Activated CD4-positive, alpha-beta T cell treated with anti-CD3 and anti-CD28 coated beads, Interleukin-2, amount 50 U/mL, for 1 hour (primary cell): ENCODE measurements around the gene PCDH1.
"Not testable (repeated sequence)": the region's sequence is repeated elsewhere in the genome, so short reads cannot be mapped to it uniquely, and the experiment has no call there.

Experiments used
- DNase-seq: peaks from one replicate; pipeline ENCODE4 v3.0.0-alpha.2; 2020

Gene PCDH1

DNA sequence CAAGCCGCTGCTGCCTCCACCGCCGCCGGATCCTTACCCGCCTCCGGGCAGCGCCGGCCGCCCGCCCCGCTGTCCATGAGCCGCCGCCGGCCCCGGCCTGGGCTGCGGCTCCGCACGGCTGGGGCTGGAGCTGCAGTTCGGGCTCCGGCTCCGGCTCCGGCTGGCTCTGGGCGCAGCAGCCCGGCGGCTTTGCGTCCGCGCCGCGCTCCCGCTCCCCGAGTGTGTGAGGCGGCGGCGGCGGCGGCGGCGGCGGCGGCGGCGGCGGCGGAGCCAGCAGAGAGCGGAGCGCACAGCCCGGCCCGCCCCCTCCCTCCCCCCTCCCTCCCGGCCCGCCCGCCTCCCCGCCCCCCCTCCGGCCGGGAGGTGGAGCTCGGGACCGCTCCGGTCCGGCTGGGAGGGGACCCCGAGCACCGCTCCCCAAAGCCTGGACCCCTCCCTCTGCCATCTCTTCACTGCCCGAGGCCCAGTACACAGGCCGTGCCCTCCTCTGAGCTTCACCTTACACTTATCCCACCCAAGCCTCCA, at the start of gene PCDH1:
Gene PCDH1, minus strand, starts transcription at position 225 of the 525 bp plus-strand sequence. Its CDS starts 148 bp downstream, at position 77.
- DNase-seq, result peak; percentile 22

DNA sequence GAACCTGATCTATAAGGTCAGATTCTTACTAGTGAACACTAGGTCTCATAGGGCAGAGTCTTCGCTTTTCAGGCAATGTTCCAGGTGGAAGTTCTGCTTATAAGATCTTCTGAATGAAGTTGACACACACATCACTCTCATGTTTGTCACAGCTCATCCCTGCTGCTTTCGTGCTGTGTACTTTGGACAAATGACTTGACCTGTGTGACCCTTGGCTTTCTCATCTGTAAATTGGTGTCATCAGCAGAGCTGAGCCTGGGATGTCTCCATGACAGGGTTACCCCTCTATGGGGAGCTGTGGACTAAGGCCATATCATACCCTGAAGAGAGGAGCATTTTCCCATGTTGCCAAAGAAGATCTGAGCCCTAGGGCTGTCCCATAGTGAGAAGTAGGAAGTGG, 48.2 kb upstream of the PCDH1 start:
- no peak for DNase-seq

DNA sequence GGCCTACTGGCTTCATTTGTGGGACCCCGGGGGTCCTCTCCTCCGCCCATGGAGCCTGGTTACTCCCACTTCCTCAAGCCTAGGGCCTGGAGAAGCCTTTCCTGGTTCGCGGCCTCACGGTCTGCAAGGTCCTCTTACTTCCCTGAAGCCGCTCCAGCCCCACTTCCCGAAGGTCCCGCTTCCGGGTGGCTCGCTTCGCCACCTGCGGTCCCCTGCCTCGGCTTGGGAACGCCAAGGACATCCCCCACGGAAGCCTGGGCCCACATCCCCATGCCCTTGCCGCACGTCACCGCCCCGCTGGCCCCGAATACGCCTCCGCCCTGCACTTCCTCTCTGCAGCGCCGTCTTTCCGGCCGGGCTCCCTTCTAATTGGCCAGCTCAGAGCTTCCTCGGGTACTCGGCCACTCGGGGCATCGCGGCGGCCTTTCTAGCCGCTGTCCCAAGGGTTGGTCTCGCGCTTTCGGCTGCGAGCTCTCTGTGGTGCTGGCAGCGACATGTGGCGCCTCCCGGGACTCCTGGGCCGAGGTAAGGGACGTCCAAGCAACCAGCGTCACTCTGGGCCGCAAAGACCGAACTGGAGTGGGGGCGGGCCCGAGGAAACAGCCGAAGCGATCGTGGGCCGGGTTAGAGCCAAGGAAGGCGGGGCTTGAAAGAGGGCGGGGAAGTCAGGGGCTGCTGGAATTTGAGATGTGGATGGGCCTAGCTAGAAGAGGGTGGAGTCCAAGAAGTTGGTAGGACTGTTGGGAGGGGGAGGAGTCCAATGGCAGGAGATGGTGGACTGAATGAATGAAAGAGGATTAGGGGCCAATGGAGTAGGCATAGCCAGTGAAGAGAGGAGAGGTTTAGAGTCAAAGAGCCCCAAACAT, 45.5 kb upstream of the PCDH1 start, which contains the start of gene DELE1:
Gene DELE1, plus strand, starts transcription at position 424 of the 866 bp plus-strand sequence. Its CDS starts 71 bp downstream, at position 495.
- DNase-seq, result peak; percentile 86

DNA sequence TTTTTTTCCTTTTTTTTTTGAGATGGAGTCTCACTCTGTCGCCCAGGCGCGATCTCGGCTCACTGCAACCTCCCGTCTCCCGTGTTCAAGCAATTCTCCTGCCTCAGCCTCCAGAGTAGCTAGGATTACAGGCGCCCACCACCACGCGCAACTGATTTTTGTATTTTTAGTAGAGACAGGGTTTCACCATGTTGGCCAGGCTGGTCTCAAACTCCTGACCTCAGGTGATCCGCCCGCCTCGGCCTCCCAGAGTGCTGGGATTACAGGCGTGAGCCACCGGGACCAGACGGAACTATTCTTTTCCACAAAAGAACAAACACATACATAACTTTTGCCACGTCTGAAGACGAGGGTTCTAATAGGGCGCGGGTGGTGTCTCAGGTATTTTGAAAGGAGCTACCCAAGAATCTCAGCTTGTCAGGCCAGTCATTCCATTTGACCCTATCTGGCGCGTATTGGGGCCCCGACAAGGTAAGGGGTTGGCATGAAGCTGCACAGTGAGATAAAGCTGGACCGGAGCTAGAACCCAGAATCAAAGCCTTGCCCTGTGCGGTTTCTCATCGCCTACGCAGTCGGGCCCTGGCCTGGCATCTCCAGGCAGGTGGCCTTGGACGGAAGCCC, 44.7 kb upstream of the PCDH1 start:
- DNase-seq, result not testable (repeated sequence)

DNA sequence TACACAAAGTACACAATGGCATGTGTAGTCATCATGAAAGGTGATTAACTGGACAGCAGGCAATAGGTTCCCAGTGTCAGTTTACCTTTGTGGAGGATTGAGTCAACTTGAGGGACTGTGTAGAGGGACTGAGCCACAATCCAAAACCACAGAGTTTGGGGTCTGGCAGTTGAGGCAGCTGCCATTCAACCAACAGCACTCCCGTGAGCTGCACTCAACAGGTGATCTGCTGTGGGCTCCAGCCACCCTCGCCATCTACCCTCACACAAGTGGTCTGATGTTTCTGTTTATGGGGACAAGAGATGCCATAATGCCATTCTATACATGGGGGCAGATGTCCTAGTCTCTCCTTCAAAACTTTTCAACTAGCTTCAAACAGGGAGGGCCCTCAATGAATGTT, 42.6 kb upstream of the PCDH1 start:
- DNase-seq, result no peak

DNA sequence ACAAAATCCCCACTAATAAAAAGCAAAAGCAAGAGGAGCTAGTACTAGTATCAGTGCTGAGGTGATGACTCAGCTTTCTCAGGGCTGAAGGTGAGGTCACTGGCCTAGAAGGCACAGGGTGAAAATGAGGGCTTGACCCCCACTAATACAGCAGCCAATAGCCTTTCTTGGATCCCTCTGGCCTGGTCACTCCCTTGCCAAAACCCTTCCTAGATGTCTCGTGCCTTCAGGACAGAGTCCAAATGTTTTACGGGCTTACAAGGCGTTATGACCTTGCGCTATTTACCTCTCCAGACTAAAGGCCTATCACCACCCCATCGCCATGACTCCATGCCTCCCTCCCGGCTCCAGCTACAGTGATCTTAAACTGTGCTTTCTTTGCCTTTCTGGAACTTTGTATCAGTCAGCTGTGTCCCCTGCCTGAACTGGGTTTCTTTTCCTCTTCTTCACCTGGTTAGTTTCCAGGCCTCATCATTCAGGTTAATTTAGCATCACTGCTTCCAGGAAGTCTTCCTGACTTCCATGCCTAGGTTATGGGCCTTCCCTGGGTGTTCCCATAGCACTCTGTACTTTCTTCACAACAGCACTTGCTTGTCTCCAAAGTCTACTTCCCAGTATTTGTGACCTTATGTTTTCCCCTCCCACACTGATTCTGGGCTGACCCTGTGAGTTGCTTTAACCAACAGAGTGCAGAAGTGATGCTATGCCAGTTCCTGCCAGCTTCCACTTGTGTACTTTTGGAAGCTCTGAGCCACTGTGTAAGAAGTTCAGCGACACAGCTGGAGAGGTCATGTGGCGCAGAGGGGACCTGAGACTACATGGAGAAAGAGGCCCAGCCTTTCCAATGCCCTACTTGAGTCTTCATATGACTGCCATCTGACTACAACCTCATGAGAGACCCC, 41.3 kb upstream of the PCDH1 start:
- no peak for DNase-seq

DNA sequence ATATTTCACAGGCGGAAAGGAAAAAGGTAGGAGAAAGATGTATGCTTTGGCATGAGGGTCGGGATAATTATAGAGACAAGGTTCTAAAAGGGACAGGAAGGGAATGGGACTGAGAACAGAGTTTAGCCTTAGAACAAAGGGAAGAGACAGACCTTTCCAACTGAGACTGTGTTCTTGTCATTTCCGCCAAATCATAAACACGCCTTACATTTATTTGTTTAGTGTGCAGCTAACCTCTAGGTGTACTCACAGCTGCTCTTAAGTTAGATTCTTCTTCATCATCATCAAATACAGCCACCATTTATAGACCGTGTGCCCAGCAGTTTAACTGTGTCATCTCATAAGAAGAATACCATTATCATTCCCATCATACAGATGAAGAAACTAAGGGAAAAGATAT, 39.5 kb upstream of the PCDH1 start:
- DNase-seq, result no peak

DNA sequence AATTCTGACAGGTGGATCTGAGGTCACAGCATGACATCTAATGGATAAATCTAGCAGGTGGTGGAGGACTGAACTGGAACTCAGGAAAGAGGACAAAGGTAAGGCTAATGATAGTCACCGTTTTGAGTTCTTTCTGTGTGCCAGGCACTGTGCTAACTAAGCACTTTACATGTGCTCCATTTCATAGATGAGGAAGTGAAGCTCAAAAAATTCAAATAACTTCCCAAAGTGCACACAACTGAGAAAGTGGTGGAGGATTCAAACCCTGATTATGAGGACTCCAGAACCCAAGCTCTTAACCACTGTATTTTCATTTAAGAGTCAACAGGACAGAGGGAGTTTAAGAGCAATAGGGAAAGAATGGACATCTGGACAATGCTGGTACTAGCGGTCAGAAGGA, 38.3 kb upstream of the PCDH1 start:
- DNase-seq, result no peak

DNA sequence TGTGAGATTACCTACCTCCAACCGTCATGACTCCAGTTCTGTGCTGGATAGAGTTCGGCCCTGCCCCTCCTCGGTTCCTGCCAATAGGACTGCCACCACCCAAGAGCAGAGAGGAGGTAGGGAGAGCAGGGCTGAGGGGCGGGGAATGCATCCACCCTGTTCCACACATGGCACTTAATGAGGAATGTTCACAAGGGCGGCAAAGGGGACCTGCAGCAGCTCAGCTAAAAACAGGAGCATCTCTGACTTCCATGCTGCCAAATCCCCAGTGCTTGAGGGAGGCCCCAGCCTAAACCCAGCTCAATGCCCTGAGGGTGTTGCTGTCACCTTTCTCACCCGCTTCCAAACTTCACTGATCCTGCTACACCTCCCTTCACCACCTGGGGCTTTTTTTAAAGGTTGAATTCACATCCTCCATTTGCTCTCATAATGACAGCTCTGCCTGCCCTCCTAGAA, 37.7 kb upstream of the PCDH1 start:
- no peak for DNase-seq

DNA sequence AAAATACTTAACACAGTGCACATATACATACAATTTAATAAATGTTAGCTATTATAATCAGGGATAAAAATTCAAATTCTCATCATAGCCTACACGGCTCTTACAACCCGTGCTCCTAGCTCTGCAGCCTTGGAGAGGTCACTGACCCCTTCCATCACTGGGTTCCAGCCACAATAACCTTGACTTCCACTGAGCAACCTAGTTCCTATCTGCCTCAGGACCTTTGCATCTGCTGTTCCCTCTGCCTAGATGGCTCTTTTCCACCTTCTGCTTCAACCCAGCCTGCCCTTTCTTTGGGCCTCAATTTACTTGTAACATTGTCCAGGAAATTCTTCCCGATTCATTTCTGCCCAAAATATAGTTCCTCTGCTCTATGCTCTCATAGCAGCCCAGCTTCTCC, 36.6 kb upstream of the PCDH1 start:
- no peak for DNase-seq

DNA sequence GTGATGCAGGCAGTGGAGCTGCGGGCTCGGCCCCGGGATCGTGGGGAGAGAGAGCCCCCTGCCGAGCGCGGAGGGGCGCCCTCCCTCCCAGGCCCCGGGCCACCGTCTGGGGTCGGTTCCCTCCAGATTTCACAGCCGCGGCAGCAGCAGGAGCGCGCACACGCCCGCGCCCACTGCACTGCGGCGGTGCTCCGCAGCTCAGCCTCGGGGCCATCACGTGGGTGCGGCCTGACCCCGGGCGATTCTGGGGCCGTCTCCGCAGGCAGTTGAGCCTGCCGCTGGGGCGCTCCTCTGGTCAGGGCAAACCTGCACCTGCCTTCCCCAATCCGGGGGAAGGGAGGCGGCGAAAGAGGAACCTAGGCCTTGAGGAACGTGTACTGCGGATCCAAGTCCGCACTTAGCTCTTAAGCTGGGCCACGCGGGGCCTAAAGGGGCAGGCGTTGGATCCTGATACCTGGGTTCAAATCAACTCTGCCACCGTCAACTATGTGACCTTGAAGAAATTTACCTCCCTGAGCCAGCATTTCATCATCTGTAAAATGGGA, 36.1 kb upstream of the PCDH1 start:
- DNase-seq, result no peak

DNA sequence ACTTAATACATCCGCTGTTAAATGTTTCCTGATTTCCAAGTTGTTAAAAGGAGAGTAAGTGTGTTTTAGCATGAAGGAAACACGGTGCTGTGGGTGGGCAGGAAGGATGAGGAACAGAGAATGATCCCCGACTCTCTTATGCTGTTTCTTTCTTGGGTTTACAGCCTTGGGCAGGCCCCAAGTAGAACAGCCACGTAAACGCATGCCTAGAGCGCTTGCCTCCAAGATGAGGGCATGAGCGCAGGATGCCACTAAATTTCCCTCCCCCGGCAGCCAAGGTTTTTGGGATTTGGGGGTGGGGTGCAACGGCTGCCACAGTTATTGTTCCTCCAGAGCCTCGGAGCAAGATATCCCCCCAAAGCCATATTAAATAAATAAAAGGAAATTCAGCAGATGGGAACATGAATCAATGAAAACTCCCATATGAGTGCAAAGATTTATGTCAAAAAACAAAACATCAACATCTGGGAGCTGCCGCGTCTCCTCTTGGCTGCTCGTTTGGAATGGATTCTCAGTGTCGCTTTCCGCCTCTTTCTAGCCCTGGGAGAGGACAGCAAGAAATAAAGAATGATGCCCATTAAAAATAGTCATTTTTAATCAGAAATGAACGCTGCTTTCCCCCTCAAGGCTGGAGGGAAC, 35.5 kb upstream of the PCDH1 start:
- no peak for DNase-seq

DNA sequence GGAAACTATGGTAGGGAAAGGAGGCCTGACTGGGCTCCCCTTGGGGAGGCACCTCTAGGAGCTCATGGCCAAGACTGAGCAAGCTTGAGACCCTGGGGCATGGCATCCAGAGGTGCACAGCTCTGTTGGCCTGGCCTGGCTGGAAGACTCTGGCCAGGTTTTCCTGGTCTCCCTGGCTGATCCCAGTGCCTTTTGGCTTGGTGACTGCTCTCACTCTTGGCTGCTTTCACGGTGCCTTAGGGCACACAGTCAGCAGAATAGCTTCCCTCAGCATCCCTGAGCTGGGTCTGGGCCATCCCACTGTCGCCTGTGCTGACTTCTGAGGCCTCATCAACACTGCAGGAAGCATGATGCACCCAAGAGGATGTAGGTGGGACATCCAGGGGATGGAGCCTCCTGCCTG, 32.1 kb upstream of the PCDH1 start:
- no peak for DNase-seq

DNA sequence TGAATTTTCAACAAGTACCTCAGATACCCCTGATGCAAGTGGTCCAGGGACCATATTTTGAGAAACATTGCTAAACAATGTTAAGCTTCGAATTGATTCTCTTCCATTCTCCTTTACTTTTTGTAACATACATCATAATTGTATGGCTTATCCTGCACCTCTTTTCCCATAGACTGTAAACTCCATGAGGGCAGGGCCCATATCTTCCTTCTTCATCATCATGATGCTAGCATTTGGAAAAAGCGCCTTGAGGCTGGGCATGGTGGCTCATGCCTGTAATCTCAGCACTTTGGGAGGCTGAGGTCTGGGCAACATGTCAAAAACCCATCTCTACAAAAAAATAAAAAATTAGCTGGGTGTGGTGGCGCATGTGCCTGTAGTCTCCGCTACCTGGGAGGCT, 31.0 kb upstream of the PCDH1 start:
- DNase-seq, result no peak

DNA sequence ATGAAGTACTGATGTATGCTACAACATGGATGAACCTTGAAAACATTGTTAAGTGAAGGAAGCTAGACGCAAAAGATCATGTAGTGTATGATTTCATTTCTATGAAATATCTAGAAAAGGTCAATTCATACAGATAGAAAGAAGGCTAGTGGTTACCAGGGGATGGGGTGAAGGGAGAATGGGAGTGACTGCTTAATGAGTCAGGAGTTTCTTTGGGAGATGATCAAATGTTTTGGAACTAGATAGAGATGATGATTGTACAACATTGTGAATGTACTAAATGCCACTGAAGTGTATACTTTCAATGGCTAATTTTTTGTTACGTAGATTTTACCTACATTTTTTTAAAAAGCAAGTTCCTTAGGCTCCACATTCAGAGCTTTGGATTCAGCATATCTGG, 30.6 kb upstream of the PCDH1 start:
- DNase-seq, result no peak

DNA sequence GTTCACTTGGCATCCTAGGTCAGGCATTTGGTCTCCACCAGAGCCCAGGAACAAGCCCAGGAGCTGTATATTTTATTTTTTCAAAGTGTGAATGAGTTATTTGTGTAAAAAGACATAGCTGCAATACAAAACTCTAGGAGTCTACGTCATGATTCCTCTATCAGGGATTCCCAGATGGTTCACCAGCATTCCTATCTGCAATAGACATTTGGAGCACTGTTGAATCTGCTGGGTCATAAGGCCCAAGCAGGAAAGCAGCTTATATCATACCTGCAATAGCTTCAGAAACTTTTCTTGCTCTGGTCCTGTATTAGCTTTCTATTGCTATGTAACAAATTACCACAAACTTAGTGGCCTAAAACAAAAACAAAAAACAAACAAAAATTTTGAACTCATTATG, 28.8 kb upstream of the PCDH1 start:
- DNase-seq, result no peak

DNA sequence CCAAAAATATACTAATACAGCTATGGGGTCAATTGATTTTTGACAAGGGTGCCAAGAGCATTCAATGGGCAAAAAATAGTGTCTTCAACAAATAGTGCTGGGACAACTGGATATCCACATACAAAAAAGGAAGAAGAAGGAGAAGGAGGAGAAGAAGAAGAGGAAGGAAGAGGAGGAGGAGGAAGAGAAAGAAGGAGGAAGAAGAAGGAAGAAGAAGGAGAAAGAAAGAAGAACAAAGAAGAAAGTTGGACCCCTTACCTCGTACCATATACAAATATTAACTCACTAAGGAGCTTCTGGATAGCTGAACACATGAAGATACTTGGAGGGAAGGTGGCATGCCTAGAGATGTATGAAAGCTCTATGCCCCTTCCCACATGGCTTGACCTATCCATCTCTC, 28.3 kb upstream of the PCDH1 start:
- DNase-seq, result no peak

DNA sequence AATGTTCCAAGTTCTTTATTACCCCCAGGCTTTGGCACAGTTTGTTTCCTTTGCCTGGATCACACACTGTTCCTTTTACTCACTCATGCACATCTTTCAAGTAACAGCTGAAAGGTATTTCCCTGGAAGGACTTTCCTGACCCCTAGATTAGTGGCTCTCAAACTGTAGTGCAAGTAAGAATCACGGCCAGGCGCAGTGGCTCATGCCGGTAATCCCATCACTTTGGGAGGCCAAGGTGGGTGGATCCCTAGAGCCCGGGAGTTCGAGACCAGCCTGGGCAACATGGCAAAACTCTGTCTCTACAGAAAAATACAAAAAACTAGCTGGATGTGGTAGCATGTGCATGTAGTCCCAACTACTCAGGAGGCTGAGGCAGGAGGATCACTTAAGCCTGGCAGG, 26.3 kb upstream of the PCDH1 start:
- no peak for DNase-seq

DNA sequence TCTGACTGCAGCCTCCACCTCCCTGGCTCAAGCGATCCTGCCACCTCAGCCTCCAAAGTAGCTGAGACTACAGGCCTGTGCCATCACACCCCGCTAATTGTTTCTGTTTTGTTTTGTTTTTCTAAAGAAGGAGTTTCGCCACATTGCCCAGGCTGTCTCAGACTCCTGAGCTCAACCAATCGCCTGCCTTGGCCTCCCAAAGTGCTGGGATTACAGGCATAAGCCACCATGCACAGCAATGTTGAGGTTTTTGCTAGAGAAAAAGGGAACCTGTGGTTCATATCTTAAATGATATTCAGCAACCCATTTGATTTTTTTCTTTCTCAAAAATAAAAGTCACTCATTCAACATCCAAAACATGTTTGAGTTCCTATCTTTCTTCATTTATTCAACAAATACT, 25.1 kb upstream of the PCDH1 start:
- DNase-seq, result no peak

DNA sequence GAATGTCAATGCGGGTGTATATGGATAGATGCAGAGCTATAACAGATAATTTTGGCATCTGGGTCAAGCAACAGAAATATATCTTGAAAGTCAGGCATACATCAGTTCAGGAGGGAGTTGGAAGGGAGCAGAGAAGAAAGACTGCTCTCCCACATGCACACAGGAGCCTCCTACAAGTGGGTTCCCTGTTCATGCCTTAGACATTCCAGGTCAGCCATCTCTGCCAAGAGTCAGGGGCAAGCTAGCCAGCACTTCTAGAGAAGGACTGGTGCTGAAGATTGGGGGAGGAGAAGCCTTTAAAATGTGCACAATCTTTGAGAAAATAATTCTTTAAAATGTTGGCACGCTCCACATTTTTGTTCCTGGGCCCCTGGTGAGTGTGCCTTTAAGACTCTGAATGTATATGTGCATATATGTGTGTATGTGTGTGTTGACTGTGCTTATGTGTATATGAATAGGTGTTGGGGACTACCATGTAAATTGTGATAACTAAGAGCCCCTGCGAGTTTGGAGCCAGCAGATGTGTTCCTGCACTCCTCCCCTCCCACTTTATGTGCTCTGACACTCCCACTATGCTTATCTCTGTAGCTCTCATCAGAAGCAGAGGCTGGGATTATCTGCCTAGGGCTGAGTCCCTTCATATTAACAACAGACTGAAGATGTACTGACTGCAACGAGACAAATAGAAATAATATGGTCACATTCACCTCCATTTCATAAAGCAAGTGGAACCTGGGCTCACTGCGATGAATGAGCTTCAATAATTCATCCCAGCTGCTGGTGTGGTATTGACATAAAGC, 24.0 kb upstream of the PCDH1 start:
- DNase-seq, result no peak

DNA sequence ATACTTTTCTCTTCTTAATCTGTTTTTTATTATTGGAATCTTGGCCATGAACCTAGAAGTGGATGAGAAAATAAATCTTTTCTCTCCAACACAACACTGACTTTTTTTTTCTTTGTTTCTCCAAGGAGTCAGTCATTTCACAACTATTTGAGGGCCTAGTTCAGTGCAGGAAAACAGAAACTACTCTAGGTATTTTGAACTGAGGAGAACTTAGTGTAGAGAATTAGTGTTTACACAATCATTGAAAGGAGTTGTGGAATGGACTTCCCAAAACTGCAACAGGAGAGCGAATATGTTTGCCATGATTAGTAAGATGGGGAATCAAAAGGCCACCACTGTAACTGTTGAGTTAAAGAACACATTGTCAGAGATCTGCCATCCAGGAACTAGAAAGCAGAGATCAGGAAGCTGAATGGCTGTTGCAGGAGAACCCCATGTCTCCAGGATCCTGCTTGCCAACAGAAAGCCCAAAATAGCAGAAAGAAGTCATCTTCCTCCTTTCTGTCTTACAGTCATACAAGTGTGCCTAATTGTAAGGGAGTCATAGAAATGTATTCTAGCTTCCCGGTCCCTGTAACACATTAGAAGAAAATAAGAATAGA, 20.3 kb upstream of the PCDH1 start:
- DNase-seq, result no peak
